K562 (cell line): ENCODE data around the gene TAOK2. TPM values are rescaled to one million over a fixed set of nuclear protein-coding genes. Genes with fewer than 3 reads are reported as not detected.

Experiments
- ATAC-seq: fragments of 200-7000 bp; cut with Tn5 transposase; 3 replicates; pipeline ENCODE4 v1.9.1; 2020; ENCODE audit warnings: moderate library complexity
- BruUV-seq: library from RNA; stranded (reverse); fragments of 400-500 nt; replicated peaks from 2 replicates; lab custom pipeline; 2021; lab: Mats Ljungman, UMichigan
- CTCF ChIA-PET: fragments of 300-600 bp; formaldehyde crosslinking; extraction: SDS; loops from one replicate; lab custom pipeline; 2021; ENCODE audit warnings: low intra/inter-chr PET ratio; lab: Yijun Ruan, JAX
- POLR2A ChIA-PET: fragments of 300-600, 350-650 bp; sonication (Branson Sonifier 250); formaldehyde crosslinking; extraction: SDS; loops from one replicate; lab custom pipeline; 2021; ENCODE audit warnings: antibody characterized with exemption, inconsistent platforms; lab: Yijun Ruan, JAX
- DNase-seq, 4 experiments: peaks; one replicate each; pipeline versions ENCODE4 v3.0.0 to v3.0.0-alpha.2; 2011 to 2018; ENCODE audit warnings: low spot score in 3 of 4, mixed read lengths in 3 of 4; ENCODE audit errors: extremely low read depth in 1 of 4
- FAIRE-seq: peaks from 2 replicates; lab custom pipeline; 2011; peaks lifted over from hg19 to GRCh38; lab: Jason Lieb, UNC
- H2AFZ ChIP-seq: 2 replicates; pipeline ENCODE4 v1.6.0; 2011; ENCODE audit warnings: low read depth, low read length, control low read depth, inconsistent platforms
- H3K27ac ChIP-seq: fragments of 200-600 bp; 3 replicates; pipeline ENCODE4 v1.8.0; 2011; ENCODE audit warnings: low read depth, mild to moderate bottlenecking, control low read depth, inconsistent platforms, low read length, moderate library complexity, mixed read lengths; ENCODE audit errors: extremely low read depth
- H3K27me3 ChIP-seq, 2 experiments: fragments of 300-600 bp in 1 of 2; 2 replicates in 1 of 2; 3 replicates in 1 of 2; pipeline versions ENCODE4 v1.6.0 to v1.8.0; 2011; ENCODE audit warnings: inconsistent platforms in 2 of 2, low read length in 2 of 2, mild to moderate bottlenecking in 1 of 2, mixed read lengths in 1 of 2, moderate library complexity in 1 of 2; ENCODE audit not compliant: control insufficient read depth in 2 of 2, insufficient read depth in 2 of 2
- H3K36me3 ChIP-seq: fragments of 300-600 bp; 3 replicates; pipeline ENCODE4 v1.8.0; 2011; ENCODE audit warnings: mild to moderate bottlenecking, low read length, inconsistent platforms; ENCODE audit not compliant: control insufficient read depth, insufficient read depth
- H3K4me1 ChIP-seq, 2 experiments: fragments of 200-600 bp in 1 of 2; replicated peaks in 1 of 2; 2 replicates in 1 of 2; 3 replicates in 1 of 2; pipeline versions ENCODE4 v1.5.1 to v1.8.0; 2011; ENCODE audit warnings: inconsistent platforms in 2 of 2, low read length in 2 of 2, mild to moderate bottlenecking in 1 of 2, mixed read lengths in 1 of 2, moderate library complexity in 1 of 2; ENCODE audit not compliant: control insufficient read depth in 2 of 2, insufficient read depth in 2 of 2
- H3K4me2 ChIP-seq: 2 replicates; pipeline ENCODE4 v1.6.1; 2011; ENCODE audit warnings: low read length, control low read depth, inconsistent platforms, mixed read lengths; ENCODE audit not compliant: insufficient read depth
- H3K4me3 ChIP-seq: fragments of 200-600 bp; sonication (generic), shearing (Covaris generic); 2 replicates; pipeline ENCODE4 v1.5.1; 2016; ENCODE audit warnings: control low read depth, inconsistent platforms
- H3K79me2 ChIP-seq: fragments of 200-600 bp; 3 replicates; pipeline ENCODE4 v1.8.0; 2011; ENCODE audit warnings: low read length, inconsistent platforms; ENCODE audit not compliant: control insufficient read depth, insufficient read depth
- H3K9ac ChIP-seq, 2 experiments: 2 replicates each; pipeline versions ENCODE4 v1.6.0 to v1.6.1; 2011; ENCODE audit warnings: low read depth in 2 of 2, low read length in 2 of 2, control low read depth in 1 of 2, inconsistent platforms in 1 of 2, mild to moderate bottlenecking in 1 of 2, mixed read lengths in 1 of 2; ENCODE audit not compliant: insufficient read depth in 1 of 2
- H3K9me1 ChIP-seq: one replicate; pipeline ENCODE4 v1.6.0; 2011; ENCODE audit warnings: inconsistent platforms, mild to moderate bottlenecking, low read length, moderate library complexity; ENCODE audit not compliant: control insufficient read depth, insufficient read depth
- H3K9me3 ChIP-seq: replicated peaks from 2 replicates; pipeline ENCODE4 v1.5.1; 2011; ENCODE audit warnings: low read depth, low read length, inconsistent platforms; ENCODE audit not compliant: control insufficient read depth, insufficient read depth
- H4K20me1 ChIP-seq: replicated peaks from 2 replicates; pipeline ENCODE4 v1.6.1; 2011; ENCODE audit warnings: low read length, inconsistent platforms, mixed read lengths; ENCODE audit not compliant: control insufficient read depth, insufficient read depth
- POLR2G ChIP-seq: fragments of 200-400 bp; formaldehyde crosslinking; IDR thresholded peaks from 2 replicates; pipeline ENCODE4 v1.6.1; 2017; ENCODE audit warnings: low read depth, mild to moderate bottlenecking, antibody characterized with exemption, low read length, moderate library complexity
- ZC3H8 ChIP-seq: fragments of 450-650 bp; IDR thresholded peaks from 2 replicates; pipeline ENCODE4 v1.6.1; 2017
- WGBS: fragments of 100-300 bp; shearing (Covaris generic); methylation state at CpG from one replicate; pipeline ENCODE4 v1.1.6; 2016; ENCODE audit warnings: low coverage, mixed read lengths; ENCODE audit not compliant: insufficient coverage; ENCODE audit errors: missing lambda C conversion rate; 5-methylcytosine and 5-hydroxymethylcytosine counted together
- in situ Hi-C: fragments of 300-500 bp; cut with MboI; formaldehyde crosslinking; loops from 4 replicates; pipeline ENCODE4 v1.15.0; 2018; ENCODE audit warnings: inconsistent platforms, mixed read lengths
- intact Hi-C: fragments of 100-400 bp; cut with micrococcal nuclease; formaldehyde crosslinking; loops from 2 replicates; pipeline ENCODE4 v1.14.2; 2022
- polyA plus RNA-seq, 8 experiments: library from polyadenylated mRNA; depleted of rRNA in 4 of 8; stranded (reverse) in 5 of 8; unstranded in 3 of 8; fragments of >200 nt; fragmentation: Nextera tagmentation in 2 of 8; fragmentation: Illumina TruSeq in 1 of 8; extraction: Ambion mirVana in 2 of 8; extraction: Trizol in 1 of 8; gene quantifications; 2 replicates each; pipeline versions ENCODE4 v1.2.1 to v1.2.3, GENCODE V29; 2011 to 2014; ENCODE audit warnings: inconsistent platforms in 1 of 8, missing spikeins in 1 of 8
- total RNA-seq, 7 experiments: library from RNA; depleted of rRNA in 6 of 7; stranded (reverse); fragments of >200 nt in 6 of 7; fragmentation: Illumina TruSeq in 2 of 7; extraction: Trizol in 2 of 7; gene quantifications; 2 replicates each; pipeline versions ENCODE4 v1.2.1 to v1.2.3, GENCODE V29; 2011 to 2021; ENCODE audit warnings: low replicate concordance in 1 of 7
- TF ChIP-seq, protein P1 (sequence below): fragments of 450-650 bp; formaldehyde crosslinking; IDR thresholded peaks from 2 replicates; pipeline ENCODE4 v1.4.0; 2022; ENCODE audit warnings: missing genetic modification characterization

The TAOK2 gene
- total and polyA plus RNA-seq, 9 of the 15 experiments (the other 6 are each of a cell fraction or from before 2014, with no cell fraction given) = 0.10 to 41.8 (median 13.7) TPM

DNA sequence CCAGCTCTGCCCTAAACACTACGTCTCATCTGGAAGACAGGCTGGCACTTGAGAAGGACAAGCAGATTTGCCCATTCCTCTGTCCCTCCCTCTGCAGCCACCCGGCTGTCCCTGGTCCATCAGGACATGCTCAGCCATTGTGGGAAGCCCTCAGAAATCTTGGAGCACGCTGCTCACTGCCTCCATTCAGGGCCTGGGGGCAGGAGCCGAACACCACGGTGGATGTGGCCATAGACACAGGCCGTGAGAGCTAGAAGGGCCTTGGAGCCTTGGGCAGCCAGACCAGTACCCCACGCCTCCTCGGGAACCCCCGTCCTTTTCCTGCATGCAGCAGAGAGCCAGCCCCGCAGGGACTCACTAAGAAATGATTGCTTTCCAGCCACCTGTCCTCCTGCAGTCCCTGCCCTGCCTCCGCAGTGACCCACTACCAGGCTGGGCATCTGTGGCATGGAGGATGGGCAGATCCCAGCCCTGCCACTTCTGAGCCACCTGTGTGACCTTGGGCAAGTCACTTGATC, 33.8 kb downstream of the TAOK2 start:
- POLR2A ChIA-PET = interaction anchor here (0.6 to 0.9 kb wide), 3 partner anchors 64 to 305 kb away, joined by 3 to 4 read pairs (median 3); no protein-coding TSS in a partner anchor
- 38% methylated on average over 11 of the region's 11 CpGs for WGBS

More for the DNA sequence above, 33.8 kb downstream of the TAOK2 start:
- no peaks in the 10 kb centered on the region for H3K9me3 ChIP-seq
- peaks cover 5% of the 10 kb centered on the region; the same call in 1 of the 2 replicates for H4K20me1 ChIP-seq
- FAIRE-seq = no peak
- CTCF ChIA-PET = no interaction called here
- peaks cover 9% of the 10 kb centered on the region; the same call in 1 of the 3 replicates for H3K36me3 ChIP-seq
- no peaks in the 10 kb centered on the region for H3K79me2 ChIP-seq
- TF ChIP-seq ZC3H8 (no peak), POLR2G (peak; percentile 32; the same call in 1 of the 2 replicates)
- TF ChIP-seq, protein P1, sequence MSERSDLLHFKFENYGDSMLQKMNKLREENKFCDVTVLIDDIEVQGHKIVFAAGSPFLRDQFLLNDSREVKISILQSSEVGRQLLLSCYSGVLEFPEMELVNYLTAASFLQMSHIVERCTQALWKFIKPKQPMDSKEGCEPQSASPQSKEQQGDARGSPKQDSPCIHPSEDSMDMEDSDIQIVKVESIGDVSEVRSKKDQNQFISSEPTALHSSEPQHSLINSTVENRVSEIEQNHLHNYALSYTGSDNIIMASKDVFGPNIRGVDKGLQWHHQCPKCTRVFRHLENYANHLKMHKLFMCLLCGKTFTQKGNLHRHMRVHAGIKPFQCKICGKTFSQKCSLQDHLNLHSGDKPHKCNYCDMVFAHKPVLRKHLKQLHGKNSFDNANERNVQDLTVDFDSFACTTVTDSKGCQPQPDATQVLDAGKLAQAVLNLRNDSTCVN (CRISPR knock-in tag) = no peak
- no peak overlapping the region for H2AFZ ChIP-seq
- H3K9me1 ChIP-seq = no peaks in the 10 kb centered on the region
- H3K9ac ChIP-seq = no peak overlapping the region
- BruUV-seq = no TSS peak
- H3K4me1 ChIP-seq = peaks cover 0 to 77% of the 10 kb centered on the region in 2 experiments; a peak in 2 of 5 replicates
- ATAC-seq = no peak
- peaks cover 0 to 9% of the 10 kb centered on the region in 2 experiments; a peak in 3 of 5 replicates for H3K27me3 ChIP-seq
- intact Hi-C loops (loop anchor here (5.0 kb wide), 1 partner anchor 145 kb away; the partner anchor contains the start of gene CDIPT), in situ Hi-C loops (no loop called here)
- H3K27ac ChIP-seq = no peak overlapping the region
- no peak overlapping the region for H3K4me2 ChIP-seq
- no peak overlapping the region for H3K4me3 ChIP-seq
- DNase-seq = no peak
